Fibroblast of skin of scalp (primary cell): ENCODE data around the gene ABCD1.
"Not testable (repeated sequence)": the region's sequence is repeated elsewhere in the genome, so short reads cannot be mapped to it uniquely, and the experiment has no call there.

Source experiments
- DNase-seq: peaks from one replicate; pipeline ENCODE4 v3.0.0-alpha.2; 2013

ABCD1 gene

GRCh38 chrX:153734871-153735270 lies 10.2 kb downstream of the ABCD1 start:
- DNase-seq: no peak

GRCh38 chrX:153735274-153735673 lies 10.6 kb downstream of the ABCD1 start:
- no peak for DNase-seq

DNA sequence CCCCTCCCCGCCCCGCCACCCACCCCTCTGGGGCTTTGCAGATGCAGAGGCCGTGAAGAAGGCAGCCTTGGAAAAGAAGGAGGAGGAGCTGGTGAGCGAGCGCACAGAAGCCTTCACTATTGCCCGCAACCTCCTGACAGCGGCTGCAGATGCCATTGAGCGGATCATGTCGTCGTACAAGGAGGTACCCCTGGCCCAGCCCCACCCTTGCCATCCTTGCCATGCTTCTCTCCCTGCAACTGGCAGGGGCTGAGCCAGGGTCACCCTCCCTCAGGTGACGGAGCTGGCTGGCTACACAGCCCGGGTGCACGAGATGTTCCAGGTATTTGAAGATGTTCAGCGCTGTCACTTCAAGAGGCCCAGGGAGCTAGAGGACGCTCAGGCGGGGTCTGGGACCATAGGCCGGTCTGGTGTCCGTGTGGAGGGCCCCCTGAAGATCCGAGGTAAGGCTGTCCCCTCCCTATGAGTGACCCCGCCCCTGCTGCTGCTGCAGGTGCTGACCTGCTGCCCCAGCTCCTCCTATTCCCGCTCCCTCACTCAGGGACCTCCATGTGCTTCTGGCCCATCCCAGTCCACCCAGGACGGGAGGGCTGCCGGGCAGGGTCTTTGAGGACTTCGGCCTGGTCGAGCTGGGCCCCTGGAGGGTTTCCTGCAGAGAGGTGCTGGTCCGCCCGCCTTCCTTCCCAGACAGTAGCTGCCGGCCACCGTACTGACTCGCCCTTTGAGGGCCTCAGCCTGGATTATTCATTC lies 11.6 kb downstream of the ABCD1 start:
- no peak for DNase-seq

- no peak for DNase-seq
Measured at GRCh38 chrX:153736871-153737441, 12.3 kb downstream of the ABCD1 start.

DNA sequence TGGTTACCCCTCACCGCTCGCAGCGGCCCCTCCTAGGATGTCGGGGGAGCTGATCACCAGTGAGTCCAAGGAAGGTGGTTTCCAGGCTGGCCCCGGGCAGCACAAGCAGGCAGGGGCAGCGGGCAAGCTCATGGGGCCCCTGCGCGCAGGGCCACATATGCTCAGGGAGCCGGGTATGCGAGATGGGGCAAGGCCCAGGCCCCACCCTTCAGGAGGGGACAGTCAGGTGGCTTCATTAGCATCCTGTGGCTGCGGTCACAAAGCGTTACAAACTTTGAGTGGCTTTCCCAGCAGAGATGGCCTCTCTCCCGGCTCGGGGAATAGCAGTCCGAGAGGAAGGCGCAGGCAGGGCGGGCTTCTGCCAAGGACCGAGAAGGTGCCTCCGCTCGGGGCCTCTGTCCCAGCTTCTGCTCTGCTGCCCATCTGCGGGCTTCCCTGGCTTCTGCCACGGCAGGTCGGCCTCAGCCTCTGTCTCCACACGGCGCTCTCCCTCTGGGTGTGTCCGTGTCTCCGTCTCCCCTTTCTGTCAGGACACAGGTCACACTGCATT lies 13.5 kb downstream of the ABCD1 start:
- no peak for DNase-seq

DNA sequence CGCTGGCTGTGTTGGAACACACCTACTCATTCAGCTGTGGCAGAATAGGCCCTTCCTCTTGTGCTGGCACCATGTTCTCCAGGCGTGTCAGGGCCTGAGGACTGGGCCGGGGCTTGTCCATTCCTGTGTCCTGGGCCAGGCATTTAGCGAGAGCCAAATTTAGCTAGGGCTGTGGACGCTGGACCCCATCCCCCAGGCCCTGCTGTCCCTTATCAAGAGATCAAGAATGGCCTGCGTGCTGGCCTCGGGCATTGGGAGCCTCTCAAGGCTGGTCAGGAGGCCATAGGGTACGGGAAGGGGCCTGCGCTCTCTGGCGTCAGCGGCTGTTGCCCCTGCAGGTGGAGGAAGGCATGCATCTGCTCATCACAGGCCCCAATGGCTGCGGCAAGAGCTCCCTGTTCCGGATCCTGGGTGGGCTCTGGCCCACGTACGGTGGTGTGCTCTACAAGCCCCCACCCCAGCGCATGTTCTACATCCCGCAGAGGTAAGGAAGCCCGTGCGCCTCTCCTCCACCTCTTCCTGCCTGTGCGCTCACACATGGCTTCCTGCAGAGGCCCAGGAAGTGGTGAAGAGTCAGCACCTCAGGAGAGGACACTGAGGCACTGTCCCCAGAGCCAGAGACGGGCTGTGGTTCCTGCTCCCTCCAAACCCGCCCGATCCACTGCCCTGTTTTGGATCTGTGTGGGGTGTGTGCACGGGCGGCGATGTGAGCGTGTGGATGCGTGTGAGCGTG lies 15.3 kb downstream of the ABCD1 start:
- DNase-seq: no peak

DNA sequence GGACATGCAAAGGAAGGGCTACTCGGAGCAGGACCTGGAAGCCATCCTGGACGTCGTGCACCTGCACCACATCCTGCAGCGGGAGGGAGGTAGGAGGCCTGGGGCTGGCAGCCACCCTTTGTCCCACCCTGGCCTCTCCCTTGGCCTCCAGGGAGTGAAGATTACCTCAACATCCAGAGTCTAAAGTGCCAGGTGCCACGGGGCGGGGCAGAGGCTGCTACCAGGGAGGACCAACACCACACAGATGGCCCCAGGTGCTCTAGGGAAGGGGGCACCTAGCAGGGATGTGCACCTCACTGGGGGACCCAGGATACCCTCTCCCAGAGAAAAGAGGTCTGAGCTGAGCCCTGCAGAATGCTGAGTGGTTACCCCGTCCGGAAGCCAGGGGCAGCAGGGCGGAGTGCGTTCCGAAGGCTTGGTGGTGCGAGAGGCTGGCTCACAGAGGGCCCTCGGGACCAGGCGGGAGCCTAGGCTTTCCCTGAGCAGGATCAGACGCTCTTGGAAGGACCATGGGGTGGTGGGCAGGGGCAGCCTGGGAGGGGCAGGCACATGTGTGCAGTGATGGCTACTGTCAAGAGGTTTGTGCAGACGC lies 16.1 kb downstream of the ABCD1 start:
- no peak for DNase-seq

- no peak for DNase-seq
Measured at GRCh38 chrX:153741446-153741845, 16.8 kb downstream of the ABCD1 start.

DNA sequence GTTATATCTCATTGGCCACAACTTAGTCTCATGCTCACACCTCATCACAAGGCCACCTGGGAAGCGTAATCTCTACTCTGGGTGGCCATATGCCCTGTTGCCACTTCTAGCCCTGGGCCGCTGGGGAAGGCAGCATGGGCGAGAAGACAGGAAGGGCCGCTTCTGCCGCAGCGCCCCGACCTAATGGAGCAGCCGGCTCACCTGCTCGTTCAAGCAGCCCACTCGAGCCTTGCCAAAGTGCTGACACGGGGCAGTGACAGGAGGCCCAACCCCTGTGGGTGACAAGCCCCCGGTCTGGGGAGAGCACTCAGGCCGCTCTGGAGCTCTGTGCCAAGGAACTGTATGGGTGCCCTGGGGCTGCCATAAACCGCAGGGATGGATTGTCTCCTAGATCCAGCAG lies 17.5 kb downstream of the ABCD1 start:
- not testable (repeated sequence) for DNase-seq

- DNase-seq: not testable (repeated sequence)
Measured at GRCh38 chrX:153742796-153743467, 18.3 kb downstream of the ABCD1 start.

DNA sequence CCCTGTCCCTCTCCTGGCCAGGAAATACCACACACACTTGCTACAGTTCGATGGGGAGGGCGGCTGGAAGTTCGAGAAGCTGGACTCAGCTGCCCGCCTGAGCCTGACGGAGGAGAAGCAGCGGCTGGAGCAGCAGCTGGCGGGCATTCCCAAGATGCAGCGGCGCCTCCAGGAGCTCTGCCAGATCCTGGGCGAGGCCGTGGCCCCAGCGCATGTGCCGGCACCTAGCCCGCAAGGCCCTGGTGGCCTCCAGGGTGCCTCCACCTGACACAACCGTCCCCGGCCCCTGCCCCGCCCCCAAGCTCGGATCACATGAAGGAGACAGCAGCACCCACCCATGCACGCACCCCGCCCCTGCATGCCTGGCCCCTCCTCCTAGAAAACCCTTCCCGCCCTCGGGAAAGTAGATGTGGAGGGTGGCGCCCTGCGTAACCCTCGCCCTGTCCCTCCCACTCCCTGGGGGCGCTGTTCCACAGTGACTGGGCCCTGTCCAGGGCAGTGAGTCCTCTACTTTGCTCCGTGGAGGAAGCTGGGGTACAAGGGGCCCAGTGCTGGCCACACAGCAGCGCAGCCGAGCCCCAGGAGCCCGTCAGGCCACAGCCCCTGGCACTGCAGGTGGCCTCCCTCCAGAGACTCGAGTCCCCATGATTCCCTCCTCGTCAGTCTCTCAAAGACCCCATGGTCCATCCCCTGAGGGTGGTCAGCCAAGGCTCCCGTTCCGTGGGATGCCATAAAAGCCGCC lies 19.0 kb downstream of the ABCD1 start:
- peak; percentile 52 for DNase-seq

DNA sequence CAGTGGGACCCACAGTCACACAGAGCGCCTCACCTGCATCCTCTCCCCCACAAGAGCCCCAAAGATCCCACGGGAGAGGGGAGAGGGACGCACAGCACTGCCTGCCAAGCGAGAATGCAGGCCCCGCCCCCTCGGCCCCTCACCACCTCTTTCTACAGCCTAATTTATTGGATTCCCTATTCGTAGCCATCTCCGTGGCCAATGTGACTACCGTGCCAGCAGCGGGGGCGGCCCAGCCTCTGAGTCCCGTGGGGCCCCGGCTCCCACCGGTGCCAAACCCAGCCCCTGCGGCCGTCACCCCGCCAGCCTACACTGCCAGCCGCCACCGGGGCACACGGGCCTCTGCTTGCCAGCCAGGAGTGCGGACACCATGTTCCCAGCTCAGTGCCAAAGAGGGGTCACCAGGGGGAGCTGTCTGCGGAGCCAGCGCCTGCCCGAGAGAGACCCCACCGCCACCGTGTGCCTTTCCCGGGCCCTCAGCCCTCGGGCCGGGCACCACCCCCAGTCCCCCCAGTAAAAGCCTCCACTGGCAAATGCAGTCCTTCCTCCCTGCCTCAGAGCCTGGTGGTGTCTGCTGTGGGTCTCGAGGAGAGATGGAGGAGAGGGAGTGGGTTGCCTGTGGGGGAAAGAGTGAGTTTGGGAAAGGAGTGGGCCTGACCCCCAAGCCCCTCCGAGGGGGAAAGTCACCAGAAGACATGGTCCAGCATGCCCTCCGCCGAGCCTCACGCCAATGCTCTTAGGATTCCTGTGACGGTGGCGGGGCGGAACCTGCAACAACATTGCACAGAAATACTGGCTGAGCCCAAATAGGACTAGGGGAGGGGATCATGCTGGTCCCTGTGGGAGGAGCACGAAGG lies 19.8 kb downstream of the ABCD1 start:
- DNase-seq: peak; percentile 43

DNA sequence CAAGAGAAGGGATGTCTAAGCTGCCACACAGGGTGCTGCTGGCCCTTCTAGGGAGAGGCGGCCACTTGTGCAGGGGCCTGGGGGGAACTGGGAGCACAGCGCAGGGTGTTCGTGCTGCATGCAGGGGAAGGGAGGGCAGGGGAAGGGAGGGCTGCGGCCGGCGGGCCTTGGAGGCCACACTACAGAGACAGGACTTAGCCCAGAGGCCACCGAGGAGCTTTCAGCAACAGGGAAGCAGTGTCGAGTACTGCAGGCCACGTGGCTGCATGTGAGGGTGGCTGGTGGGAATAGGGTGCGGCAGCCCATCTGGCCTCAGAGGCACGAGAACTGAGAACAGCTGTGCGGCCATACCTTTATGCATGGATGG lies 20.4 kb downstream of the ABCD1 start:
- not testable (repeated sequence) for DNase-seq

DNA sequence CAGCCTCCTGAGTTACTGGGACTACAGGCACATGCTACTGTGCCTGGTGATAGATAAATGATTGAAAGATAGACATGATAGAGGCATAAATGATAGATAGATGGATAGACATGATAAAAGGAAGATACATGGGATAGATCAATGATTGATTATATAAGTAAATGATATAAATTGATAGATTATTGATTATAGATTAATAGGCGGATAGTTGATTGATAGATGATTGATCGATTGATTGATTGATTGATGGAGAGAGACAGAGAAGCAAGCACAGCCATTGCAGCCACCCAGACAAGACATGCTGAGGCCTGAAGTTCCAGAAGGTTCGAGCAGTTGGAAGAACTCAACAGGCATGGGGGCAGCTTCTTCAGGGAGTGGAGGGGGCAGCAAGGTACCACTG lies 21.7 kb downstream of the ABCD1 start:
- no peak for DNase-seq

DNA sequence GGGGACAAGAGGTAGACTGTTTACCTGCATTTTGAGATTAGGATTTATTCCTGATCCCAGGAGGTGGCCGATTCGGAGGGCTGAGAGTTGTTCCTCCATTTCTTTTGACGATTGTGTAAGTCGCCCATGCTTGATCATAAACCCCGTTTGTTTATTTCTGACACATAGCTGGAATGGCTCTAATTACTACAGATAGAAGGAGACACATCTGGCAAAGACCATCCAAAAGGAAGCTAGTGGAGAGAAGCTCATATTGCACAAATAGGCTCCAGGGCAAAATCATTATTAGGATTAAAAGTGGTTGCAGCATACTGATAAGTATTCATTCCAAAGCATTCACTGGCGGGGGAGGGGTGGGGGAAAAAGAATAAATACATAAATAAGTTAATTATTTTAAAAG lies 22.3 kb downstream of the ABCD1 start:
- DNase-seq: not testable (repeated sequence)

- DNase-seq: not testable (repeated sequence)
Measured at GRCh38 chrX:153749017-153749416, 24.4 kb downstream of the ABCD1 start.

DNA sequence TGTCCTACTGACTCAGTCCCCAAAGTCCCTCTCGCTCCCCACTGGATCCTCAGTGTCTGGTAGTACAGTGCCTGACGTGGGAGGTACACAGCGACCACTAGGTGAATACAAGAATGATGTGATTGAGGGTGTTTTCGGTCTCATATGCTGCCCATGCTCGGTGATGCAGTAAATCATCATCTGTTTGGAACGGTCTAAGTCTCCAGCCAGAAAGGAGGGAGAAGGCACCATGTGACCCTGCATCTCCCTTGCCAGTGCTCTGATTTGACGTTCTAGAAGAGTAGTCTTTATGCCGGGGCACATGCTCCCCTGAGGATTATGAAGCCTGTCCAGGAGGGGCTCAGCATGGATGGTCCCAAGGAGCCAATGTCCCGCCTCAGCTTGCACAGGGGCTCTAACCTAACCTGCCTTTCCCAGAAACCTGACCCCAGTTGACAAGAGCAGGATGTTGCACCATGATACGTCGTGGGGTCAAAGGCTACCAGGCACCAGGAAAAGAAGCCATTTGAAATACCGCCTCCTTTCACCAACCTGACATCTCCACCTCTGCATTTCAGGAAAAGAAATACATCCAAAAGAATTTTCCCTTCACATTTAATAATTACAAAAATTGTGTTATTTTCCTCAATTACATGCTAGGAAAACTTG lies 25.6 kb downstream of the ABCD1 start:
- no peak for DNase-seq

DNA sequence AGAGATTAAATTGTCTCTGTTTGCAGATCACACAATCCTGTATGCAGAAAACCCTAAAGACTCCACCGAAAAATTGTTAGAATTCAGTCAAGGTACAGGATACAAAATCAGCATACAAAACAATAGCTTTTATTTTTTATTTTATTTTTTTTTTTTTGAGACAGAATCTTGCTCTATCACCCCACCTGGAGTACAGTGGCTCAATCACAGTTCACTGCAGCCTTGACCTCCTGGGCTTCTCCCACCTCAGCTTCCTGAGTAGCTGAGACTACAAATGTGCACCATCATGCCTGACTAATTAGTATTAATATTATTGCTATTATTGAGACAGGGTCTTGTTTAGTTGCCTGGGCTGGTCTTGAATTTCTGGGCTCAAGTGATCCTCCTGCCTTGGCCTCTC lies 30.5 kb downstream of the ABCD1 start:
- no peak for DNase-seq

- DNase-seq: no peak
Measured at GRCh38 chrX:153761863-153762262, 37.2 kb downstream of the ABCD1 start.

- no peak for DNase-seq
Measured at GRCh38 chrX:153762626-153763173, 38.0 kb downstream of the ABCD1 start.
